Fibroblast of mammary gland (primary cell): ENCODE data around the gene ASH1L.
"Not testable (repeated sequence)": the region's sequence is repeated elsewhere in the genome, so short reads cannot be mapped to it uniquely, and the experiment has no call there.

Source experiments
- DNase-seq: peaks from one replicate; pipeline ENCODE4 v3.0.0-alpha.2; 2010; ENCODE audit warnings: low read depth
- H3K4me3 ChIP-seq: 2 replicates; pipeline ENCODE4 v1.5.1; 2011; ENCODE audit warnings: low read depth, mild to moderate bottlenecking, low read length, moderate library complexity; ENCODE audit not compliant: control insufficient read depth
- CTCF ChIP-seq: conservative IDR thresholded peaks from 2 replicates; pipeline ENCODE4 v1.5.1; 2011; ENCODE audit warnings: low read depth, low read length, inconsistent platforms; ENCODE audit not compliant: control insufficient read depth, insufficient read depth

The ASH1L gene

GRCh38 chr1:155518484-155518883 lies 44.1 kb downstream of the ASH1L start:
- H3K4me3 ChIP-seq = no peak overlapping the region
- DNase-seq = no peak
- TF ChIP-seq CTCF = no peak

GRCh38 chr1:155514582-155515187 lies 47.9 kb downstream of the ASH1L start:
- no peak for DNase-seq
- no peak for TF ChIP-seq CTCF
- H3K4me3 ChIP-seq = no peak overlapping the region

- H3K4me3 ChIP-seq = no peak overlapping the region
- DNase-seq = peak; percentile 77
- peak; percentile 33 for TF ChIP-seq CTCF
Observed at GRCh38 chr1:155513300-155513916, 49.2 kb downstream of the ASH1L start.

- not testable (repeated sequence) for H3K4me3 ChIP-seq, DNase-seq
Observed at GRCh38 chr1:155511385-155511784, 51.2 kb downstream of the ASH1L start.

- no peak for DNase-seq
- H3K4me3 ChIP-seq = no peak overlapping the region
- no peak for TF ChIP-seq CTCF
Observed at GRCh38 chr1:155509064-155509463, 53.5 kb downstream of the ASH1L start.

- H3K4me3 ChIP-seq = no peak overlapping the region
- no peak for TF ChIP-seq CTCF
- DNase-seq = no peak
Observed at GRCh38 chr1:155507945-155508344, 54.7 kb downstream of the ASH1L start.

GRCh38 chr1:155505963-155506362 lies 56.6 kb downstream of the ASH1L start:
- not testable (repeated sequence) for DNase-seq, H3K4me3 ChIP-seq

GRCh38 chr1:155504207-155504606 lies 58.4 kb downstream of the ASH1L start:
- DNase-seq = peak; percentile 56
- TF ChIP-seq CTCF = peak; percentile 50
- H3K4me3 ChIP-seq = no peak overlapping the region
